HCEC 1CT (cell line): Measurements from ENCODE around the gene TMEM126A.
A peak's percentile ranks its signal among the peaks of the same experiment; 100 is the strongest.
"Not testable (repeated sequence)": the region's sequence is repeated elsewhere in the genome, so short reads cannot be mapped to it uniquely, and the experiment has no call there.

Experiments used
- DNase-seq: peaks from one replicate; pipeline ENCODE4 v3.0.0-alpha.2; 2017

TMEM126A gene

GRCh38 chr11:85647604-85648299 is at the start of gene TMEM126A:
Gene TMEM126A, plus strand, starts transcription at chr11:85647967. Its CDS starts 2,289 bp downstream, at chr11:85650256.
- peak; percentile 82 for DNase-seq

GRCh38 chr11:85599083-85599482 is 48.7 kb upstream of the TMEM126A start:
- DNase-seq, result no peak

GRCh38 chr11:85602526-85603213 is 45.1 kb upstream of the TMEM126A start:
- no peak for DNase-seq

GRCh38 chr11:85603220-85603619 is 44.5 kb upstream of the TMEM126A start:
- no peak for DNase-seq

GRCh38 chr11:85606237-85606636 is 41.5 kb upstream of the TMEM126A start:
- DNase-seq, result not testable (repeated sequence)

GRCh38 chr11:85608621-85609020 is 39.1 kb upstream of the TMEM126A start:
- DNase-seq, result not testable (repeated sequence)

- not testable (repeated sequence) for DNase-seq
These were observed 38.5 kb upstream of the TMEM126A start for GRCh38 chr11:85609286-85609685.

- not testable (repeated sequence) for DNase-seq
These were observed 36.1 kb upstream of the TMEM126A start for GRCh38 chr11:85611643-85612042.

GRCh38 chr11:85619499-85619898 is 28.3 kb upstream of the TMEM126A start:
- DNase-seq, result no peak

- DNase-seq, result no peak
These were observed 27.5 kb upstream of the TMEM126A start for GRCh38 chr11:85620256-85620655.

- no peak for DNase-seq
These were observed 21.3 kb upstream of the TMEM126A start for GRCh38 chr11:85626496-85626895.

GRCh38 chr11:85627332-85627997 is 20.3 kb upstream of the TMEM126A start, which contains the start of gene DLG2:
Gene DLG2, minus strand, starts transcription at chr11:85627344.
- peak; percentile 49 for DNase-seq

GRCh38 chr11:85627998-85628770 is 19.6 kb upstream of the TMEM126A start, which contains the start of gene TMEM126B:
Gene TMEM126B, plus strand, starts transcription at chr11:85628593. Its CDS starts 15 bp downstream, at chr11:85628608.
- DNase-seq, result peak; percentile 99

GRCh38 chr11:85628771-85629341 is 18.9 kb upstream of the TMEM126A start:
- peak; percentile 6 for DNase-seq

- no peak for DNase-seq
These were observed 13.0 kb upstream of the TMEM126A start for GRCh38 chr11:85634747-85635146.

GRCh38 chr11:85643191-85643614 is 4.6 kb upstream of the TMEM126A start:
- DNase-seq, result no peak

- DNase-seq, result no peak
These were observed 689 bp upstream of the TMEM126A start for GRCh38 chr11:85647078-85647477.

GRCh38 chr11:85651118-85651517 is 3.4 kb downstream of the TMEM126A start:
- no peak for DNase-seq

- DNase-seq, result no peak
These were observed 5.2 kb downstream of the TMEM126A start for GRCh38 chr11:85652786-85653447.

GRCh38 chr11:85654343-85654742 is 6.6 kb downstream of the TMEM126A start:
- not testable (repeated sequence) for DNase-seq

GRCh38 chr11:85656777-85657176 is 9.0 kb downstream of the TMEM126A start:
- DNase-seq, result no peak

- no peak for DNase-seq
These were observed 10.4 kb downstream of the TMEM126A start for GRCh38 chr11:85658180-85658579.
